A549 (cell line): ENCODE data around the gene KCNQ2.

Experiments used
- CTCF ChIP-seq: fragments of >200 bp; sonication (Bioruptor Twin); formaldehyde crosslinking; IDR thresholded peaks from 3 replicates; pipeline ENCODE4 v1.5.1; 2016
- EP300 ChIP-seq, 2 experiments: fragments of >200 bp; sonication (Bioruptor Twin); formaldehyde crosslinking; IDR thresholded peaks; 2 replicates in 1 of 2; 3 replicates in 1 of 2; pipeline ENCODE4 v1.6.1; 2016 to 2017
- JUN ChIP-seq, 2 experiments: fragments of >200 bp; sonication (Bioruptor Twin); formaldehyde crosslinking; IDR thresholded peaks; 2 replicates in 1 of 2; 3 replicates in 1 of 2; pipeline ENCODE4 v1.6.1; 2016 to 2017
- KDM1A ChIP-seq: fragments of 200-600 bp; sonication (generic); IDR thresholded peaks from 2 replicates; pipeline ENCODE4 v1.6.1; 2016; ENCODE audit warnings: low read depth, mild to moderate bottlenecking
- MYC ChIP-seq: IDR thresholded peaks from 2 replicates; pipeline ENCODE4 v1.6.1; 2012; ENCODE audit warnings: mild to moderate bottlenecking, inconsistent platforms, low read length, improper control_type of control experiment, borderline replicate concordance
- POLR2A ChIP-seq: IDR thresholded peaks from 2 replicates; pipeline ENCODE4 v1.6.1; 2012; ENCODE audit warnings: mild to moderate bottlenecking, low read length
- TF ChIP-seq, protein P1 (sequence below): fragments of 450-650 bp; IDR thresholded peaks from 2 replicates; pipeline ENCODE4 v1.6.1; 2014; ENCODE audit warnings: antibody characterized with exemption

DNA sequence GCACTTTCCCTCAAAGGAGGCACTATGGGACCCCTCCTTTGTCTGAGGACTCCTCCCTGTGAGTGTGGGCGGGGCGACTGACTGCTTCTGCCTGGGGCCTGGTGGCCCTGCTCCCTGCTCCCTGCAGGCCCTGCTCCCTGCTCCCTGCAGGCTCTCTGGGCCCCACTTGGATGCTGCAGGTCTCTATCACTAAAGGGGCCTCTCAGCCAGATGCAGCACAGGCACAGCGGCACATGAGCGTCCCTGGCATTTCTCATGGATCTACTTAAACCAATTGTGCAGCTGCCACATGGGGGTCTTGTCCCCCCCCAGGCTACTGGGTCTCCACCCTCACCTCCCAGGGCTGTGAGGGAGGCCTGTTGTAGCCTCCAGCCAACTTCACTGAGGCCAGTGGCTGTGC, 18.6 kb upstream of the KCNQ2 start:
- no peak for TF ChIP-seq POLR2A
- TF ChIP-seq KDM1A = no peak
- TF ChIP-seq, protein P1, sequence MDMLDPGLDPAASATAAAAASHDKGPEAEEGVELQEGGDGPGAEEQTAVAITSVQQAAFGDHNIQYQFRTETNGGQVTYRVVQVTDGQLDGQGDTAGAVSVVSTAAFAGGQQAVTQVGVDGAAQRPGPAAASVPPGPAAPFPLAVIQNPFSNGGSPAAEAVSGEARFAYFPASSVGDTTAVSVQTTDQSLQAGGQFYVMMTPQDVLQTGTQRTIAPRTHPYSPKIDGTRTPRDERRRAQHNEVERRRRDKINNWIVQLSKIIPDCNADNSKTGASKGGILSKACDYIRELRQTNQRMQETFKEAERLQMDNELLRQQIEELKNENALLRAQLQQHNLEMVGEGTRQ = no peak
- no peak for TF ChIP-seq CTCF
- no peak for TF ChIP-seq MYC
- TF ChIP-seq EP300 (IDR thresholded peaks at IDR 0.05) = no peak
- TF ChIP-seq JUN (IDR thresholded peaks at IDR 0.05) = no peak
